ENCODE measurements around the gene SLC40A1.

The SLC40A1 gene

DNA sequence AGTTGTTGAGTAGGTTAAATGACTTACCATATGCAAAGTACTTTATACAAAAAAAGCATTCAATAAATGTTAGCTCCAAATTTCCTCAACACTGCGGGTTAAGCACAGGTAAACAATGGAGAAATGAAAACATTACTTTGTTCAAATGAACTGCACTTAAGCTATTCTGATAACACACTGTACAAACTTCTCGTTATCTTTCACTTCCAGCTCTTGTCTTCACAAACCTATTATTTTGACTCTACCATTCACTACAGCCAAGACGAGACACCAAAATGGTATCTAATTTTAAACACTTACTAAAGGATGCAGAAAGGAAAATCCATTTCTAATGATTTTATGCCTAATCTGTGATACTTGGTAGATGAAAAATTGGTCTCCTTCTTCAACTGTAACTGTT is 43.8 kb downstream of the SLC40A1 start:
- no peak for DNase-seq

DNA sequence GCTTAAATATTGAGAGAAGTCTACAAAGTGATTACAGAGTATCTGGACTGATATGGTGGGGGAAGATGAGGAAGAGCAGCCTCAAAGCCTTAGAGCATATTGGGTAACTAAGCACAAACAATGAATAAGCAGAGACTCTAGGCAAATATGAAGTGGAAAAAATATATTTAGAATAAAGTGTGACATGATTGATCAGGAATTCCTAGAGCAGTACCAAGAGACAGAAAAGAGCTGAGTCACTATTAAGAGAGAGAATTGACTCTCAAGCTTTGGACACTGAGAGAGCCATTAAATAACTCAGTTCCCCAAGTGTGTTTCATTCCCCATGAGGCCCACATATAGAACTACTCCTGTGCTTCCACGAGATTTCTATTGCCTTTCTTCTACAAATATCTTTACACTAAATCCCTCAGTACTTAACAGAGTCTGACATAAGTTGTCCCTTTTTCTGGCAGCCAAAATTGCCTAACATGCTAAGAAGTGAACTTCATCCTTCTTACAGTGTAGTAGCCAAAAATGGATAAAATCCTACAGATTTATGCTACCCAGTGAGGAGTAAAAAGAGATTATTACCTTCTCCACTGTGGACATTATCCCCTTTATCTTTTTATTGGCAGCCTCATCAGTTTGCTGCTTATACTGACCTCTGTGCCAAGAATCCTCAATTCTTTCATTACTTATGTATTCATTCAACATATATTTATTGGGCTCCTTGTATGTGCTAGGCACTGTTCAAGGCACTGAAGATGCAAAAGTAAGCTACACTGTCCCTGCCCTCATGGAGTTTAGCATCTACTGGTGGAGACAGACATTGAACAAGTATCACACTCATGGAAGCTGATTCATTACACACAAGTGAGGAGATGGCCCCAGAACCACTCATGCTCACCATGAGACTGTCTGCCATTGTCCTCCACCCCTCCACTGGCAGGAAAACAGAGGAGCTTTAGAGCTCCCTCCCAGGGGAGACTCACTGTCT is 45.4 kb downstream of the SLC40A1 start:
- DNase-seq, result no peak

- DNase-seq, result no peak
Observed at GRCh38 chr2:189533288-189534035, 47.1 kb downstream of the SLC40A1 start.

- no peak for DNase-seq
Observed at GRCh38 chr2:189530965-189531637, 49.5 kb downstream of the SLC40A1 start.

DNA sequence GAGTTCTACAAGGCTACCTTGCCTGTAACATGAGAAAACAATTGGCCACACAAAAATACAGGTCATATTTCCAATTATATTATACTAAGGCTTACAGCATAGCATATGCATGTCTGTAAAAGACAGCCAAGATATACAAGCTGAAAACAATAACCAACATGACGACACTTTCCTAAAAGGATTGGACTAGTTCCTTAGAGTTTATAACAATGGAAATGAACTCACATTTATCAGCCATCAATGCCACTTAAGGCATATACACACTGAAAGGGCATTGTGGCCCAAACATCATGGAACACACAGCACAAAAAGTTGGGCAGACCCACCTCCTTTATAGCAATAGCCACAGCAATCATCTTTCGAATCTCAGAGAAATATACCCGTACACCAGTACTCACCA is 52.0 kb downstream of the SLC40A1 start:
- no peak for DNase-seq

GRCh38 chr2:189527812-189528592 is 52.6 kb downstream of the SLC40A1 start:
- no peak for DNase-seq

DNA sequence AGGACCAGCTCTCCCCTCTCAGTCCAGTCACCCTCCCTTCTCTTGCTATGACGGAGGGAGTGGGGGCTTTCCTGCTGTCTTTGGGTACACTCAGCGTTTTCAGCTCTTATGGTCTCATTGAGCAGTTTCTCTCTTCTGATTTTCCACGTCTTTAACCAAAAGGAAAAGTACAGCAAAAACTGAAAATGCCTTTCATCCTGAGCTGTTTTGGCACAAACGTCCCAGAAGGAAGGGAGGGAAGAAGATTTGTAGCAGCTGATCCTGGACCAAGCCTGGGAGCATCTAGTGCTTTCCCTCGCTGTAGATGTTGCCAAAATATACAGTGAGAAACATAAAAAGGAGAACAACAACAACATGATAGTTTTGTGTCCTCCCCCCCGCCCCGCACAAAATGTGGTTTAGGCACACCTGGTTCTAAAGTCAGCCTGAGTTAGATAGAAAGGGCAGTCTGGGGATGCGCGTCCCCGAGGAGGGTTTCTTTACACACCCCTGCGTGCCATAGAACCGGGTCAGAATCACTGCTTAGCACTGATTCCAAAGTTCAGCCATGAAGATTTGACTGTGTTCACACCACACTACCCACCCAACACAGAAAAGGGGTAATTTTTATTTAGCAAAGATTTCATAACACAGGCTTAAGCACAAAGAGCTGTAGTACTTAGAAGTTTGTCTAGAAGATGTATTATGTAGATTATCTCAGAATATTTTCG is 53.4 kb downstream of the SLC40A1 start:
- no peak for DNase-seq

DNA sequence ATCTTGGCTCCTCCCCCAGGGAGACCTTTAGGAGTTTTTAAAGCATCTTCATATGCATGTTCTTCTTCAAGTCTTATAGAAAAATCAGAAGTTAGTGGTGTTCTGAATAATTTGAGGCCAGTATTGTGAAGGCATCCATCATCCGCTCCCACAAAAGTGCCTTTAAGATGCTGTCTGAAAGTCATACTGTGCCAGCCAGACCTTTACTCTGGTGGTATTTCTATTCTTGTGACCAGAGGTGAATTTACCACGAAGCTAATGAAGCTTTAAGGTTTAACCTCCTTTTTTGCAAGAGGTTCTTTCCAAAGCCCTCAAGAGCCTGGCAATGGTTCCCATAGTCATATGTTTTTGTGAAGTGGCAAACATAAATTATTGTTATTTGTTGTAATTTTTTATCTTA is 54.3 kb downstream of the SLC40A1 start:
- no peak for DNase-seq

DNA sequence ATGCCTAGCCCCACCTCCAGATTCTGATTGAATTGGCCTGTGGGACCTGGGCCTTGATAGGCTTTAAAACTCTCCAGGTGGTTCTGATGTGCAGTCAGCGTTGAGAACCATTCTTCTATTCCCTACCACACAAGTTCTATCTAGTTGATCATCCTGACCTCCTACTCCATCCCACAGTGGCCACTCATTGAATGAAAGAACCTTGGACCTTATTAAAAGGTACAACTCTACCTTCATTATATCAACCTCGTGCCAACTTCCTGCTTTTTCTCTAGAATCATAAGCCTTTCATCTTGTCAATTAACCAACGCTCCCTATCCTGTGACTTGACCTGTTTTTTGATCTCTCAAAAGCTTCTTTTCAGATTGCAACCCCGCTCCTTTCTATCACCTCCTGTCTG is 55.8 kb downstream of the SLC40A1 start:
- DNase-seq, result no peak

- no peak for DNase-seq
Observed at GRCh38 chr2:189522435-189523151, 58.0 kb downstream of the SLC40A1 start.

GRCh38 chr2:189521699-189522434 is 58.7 kb downstream of the SLC40A1 start:
- no peak for DNase-seq

GRCh38 chr2:189519631-189520387 is 60.8 kb downstream of the SLC40A1 start:
- DNase-seq, result no peak

GRCh38 chr2:189517847-189518535 is 62.6 kb downstream of the SLC40A1 start:
- DNase-seq, result no peak

GRCh38 chr2:189516546-189516945 is 64.0 kb downstream of the SLC40A1 start:
- no peak for DNase-seq

DNA sequence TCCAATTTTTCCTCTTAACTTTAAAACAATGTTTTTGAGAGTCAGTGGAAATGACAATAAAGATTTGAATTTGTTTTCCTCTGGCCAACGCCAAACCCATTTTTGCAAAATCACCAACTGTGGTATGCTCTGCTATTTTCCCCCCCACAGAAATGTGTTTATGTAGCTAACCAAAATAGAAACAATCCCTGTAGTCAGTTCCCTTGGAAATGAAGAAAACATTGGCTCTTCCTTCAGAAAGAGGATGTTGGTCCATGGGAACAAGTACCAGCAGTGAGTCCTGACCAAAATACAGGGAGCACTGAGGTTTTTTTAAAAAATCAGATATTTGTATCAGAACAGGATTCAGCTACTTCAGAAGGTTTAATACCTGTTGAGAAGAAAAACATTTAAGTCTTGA is 65.3 kb downstream of the SLC40A1 start:
- no peak for DNase-seq

GRCh38 chr2:189514104-189514503 is 66.5 kb downstream of the SLC40A1 start:
- DNase-seq, result no peak

DNA sequence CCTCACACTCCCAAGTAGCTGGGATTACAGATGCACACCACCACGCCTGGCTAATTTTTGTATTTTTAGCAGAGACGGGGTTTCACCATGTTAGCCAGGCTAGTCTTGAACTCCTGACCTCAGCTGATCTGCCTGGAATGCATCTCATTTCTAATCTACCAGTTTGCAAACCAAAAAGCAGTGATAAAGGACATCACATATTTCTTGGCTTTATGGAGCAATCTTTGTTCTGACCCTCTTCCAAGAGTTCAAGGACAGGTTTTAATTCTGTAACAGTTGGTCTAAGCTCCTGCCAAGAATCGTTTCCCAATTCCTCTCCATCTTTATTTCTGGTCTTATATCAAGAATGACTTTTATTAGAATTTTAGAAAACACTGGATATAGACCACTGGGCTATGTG is 67.7 kb downstream of the SLC40A1 start:
- no peak for DNase-seq

GRCh38 chr2:189511960-189512319 is 68.6 kb downstream of the SLC40A1 start:
- DNase-seq, result no peak

Data from stimulated activated naive CD4-positive, alpha-beta T cell (primary cell).